Erythroblast (primary cell): ENCODE data around the gene ID3.

Experiments used
- GATA1 ChIP-seq: IDR thresholded peaks from 2 replicates; pipeline ENCODE4 v1.6.1; 2011; ENCODE audit warnings: low read depth, mild to moderate bottlenecking, control low read depth, low read length, moderate library complexity
- POLR2A ChIP-seq: IDR thresholded peaks from 2 replicates; pipeline ENCODE4 v1.6.1; 2011; ENCODE audit warnings: mild to moderate bottlenecking, low read length

DNA sequence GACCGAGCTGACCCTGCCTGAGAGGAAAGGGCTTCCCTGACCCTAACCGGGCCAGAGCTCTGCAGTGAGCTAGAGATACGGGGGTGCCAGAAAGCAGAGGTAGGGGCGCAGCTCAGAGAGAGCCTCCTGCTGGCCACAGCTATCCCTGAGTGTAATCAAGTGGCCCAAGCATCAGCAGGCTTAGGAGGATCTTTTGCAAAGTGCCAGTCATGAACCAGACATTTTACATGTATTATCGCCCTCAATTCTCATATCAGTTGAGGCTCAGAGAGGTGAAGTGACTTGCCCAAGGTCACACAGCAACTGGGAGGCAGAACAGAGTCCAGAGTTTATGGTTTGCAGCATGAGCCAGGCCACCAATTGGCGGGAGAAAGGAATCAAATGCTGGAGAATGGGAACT, 7.0 kb upstream of the ID3 start:
- TF ChIP-seq POLR2A (no peak), GATA1 (no peak)
